ENCODE measurements around the gene EHMT1.

- TF ChIP-seq CREB5 (CRISPR knock-in tag; IDR thresholded peaks at IDR 0.05; ENCODE audit: low read depth) (no peak), PPARA (CRISPR knock-in tag; IDR thresholded peaks at IDR 0.05; ENCODE audit: borderline replicate concordance) (no peak), ARNTL (CRISPR knock-in tag; IDR thresholded peaks at IDR 0.05; ENCODE audit: borderline replicate concordance, low read depth) (no peak), PATZ1 (CRISPR knock-in tag; IDR thresholded peaks at IDR 0.05; ENCODE audit: borderline replicate concordance) (no peak), ZFP3 (CRISPR knock-in tag; IDR thresholded peaks at IDR 0.05) (no peak), ZFP30 (CRISPR knock-in tag; IDR thresholded peaks at IDR 0.05) (no peak), ISL1 (CRISPR knock-in tag; IDR thresholded peaks at IDR 0.05) (no peak), ZNF70 (CRISPR knock-in tag; IDR thresholded peaks at IDR 0.05) (no peak), TSHZ2 (CRISPR knock-in tag; IDR thresholded peaks at IDR 0.05) (no peak), TCF4 (CRISPR knock-in tag; IDR thresholded peaks at IDR 0.05; ENCODE audit: borderline replicate concordance) (no peak), CSRNP3 (CRISPR knock-in tag; IDR thresholded peaks at IDR 0.05) (no peak), ZC3H10 (CRISPR knock-in tag; IDR thresholded peaks at IDR 0.05) (no peak), BACH2 (CRISPR knock-in tag; IDR thresholded peaks at IDR 0.05; ENCODE audit: borderline replicate concordance) (no peak)
These were observed 1.8 kb downstream of the EHMT1 start for GRCh38 chr9:137620581-137620980.
